Mesenchymal stem cell (in vitro differentiated cells and primary cell): ENCODE data around the gene NFATC2.

ENCODE experiments used
- DNase-seq: peaks from one replicate; pipeline ENCODE4 v3.0.0-alpha.2; 2013
- H2AFZ ChIP-seq: one replicate; pipeline ENCODE4 v1.6.1; 2013; ENCODE audit warnings: low read depth, mild to moderate bottlenecking, control low read depth, inconsistent platforms, low read length, moderate library complexity
- H2AK5ac ChIP-seq: 2 replicates; pipeline ENCODE4 v1.6.1; 2013; ENCODE audit warnings: low read length, moderate library complexity, mild to moderate bottlenecking, inconsistent platforms; ENCODE audit not compliant: severe bottlenecking
- H2BK120ac ChIP-seq: one replicate; pipeline ENCODE4 v1.6.1; 2013; ENCODE audit warnings: low read depth, mild to moderate bottlenecking, inconsistent platforms, low read length, moderate library complexity
- H2BK12ac ChIP-seq, 2 experiments: one replicate each; pipeline ENCODE4 v1.6.1; 2013; ENCODE audit warnings: inconsistent platforms in 2 of 2, low read length in 2 of 2, mild to moderate bottlenecking in 2 of 2, moderate library complexity in 2 of 2, control low read depth in 1 of 2
- H2BK15ac ChIP-seq: one replicate; pipeline ENCODE4 v1.6.1; 2013; ENCODE audit warnings: mild to moderate bottlenecking, low read depth, inconsistent platforms; ENCODE audit not compliant: poor library complexity, severe bottlenecking
- H2BK5ac ChIP-seq: 2 replicates; pipeline ENCODE4 v1.6.1; 2013; ENCODE audit warnings: low read depth, mild to moderate bottlenecking, low read length, control low read depth, inconsistent platforms; ENCODE audit not compliant: poor library complexity, severe bottlenecking
- H3K14ac ChIP-seq, 2 experiments: one replicate each; pipeline ENCODE4 v1.6.1; 2013; ENCODE audit warnings: inconsistent platforms in 2 of 2, low read length in 2 of 2, control low read depth in 1 of 2, mild to moderate bottlenecking in 1 of 2, moderate library complexity in 1 of 2
- H3K18ac ChIP-seq, 2 experiments: one replicate each; pipeline ENCODE4 v1.6.1; 2013; ENCODE audit warnings: inconsistent platforms in 2 of 2, low read length in 2 of 2, control low read depth in 1 of 2, low read depth in 1 of 2, mild to moderate bottlenecking in 1 of 2
- H3K23ac ChIP-seq, 2 experiments: one replicate each; pipeline ENCODE4 v1.6.1; 2013; ENCODE audit warnings: inconsistent platforms in 2 of 2, low read length in 2 of 2, mild to moderate bottlenecking in 2 of 2, moderate library complexity in 2 of 2, control low read depth in 1 of 2
- H3K27ac ChIP-seq: 2 replicates; pipeline ENCODE4 v1.5.1; 2013; ENCODE audit warnings: mild to moderate bottlenecking, moderate library complexity, low read length, control low read depth, inconsistent platforms; ENCODE audit not compliant: poor library complexity, severe bottlenecking
- H3K27me3 ChIP-seq, 2 experiments: 2 replicates each; pipeline versions ENCODE4 v1.6.1 to v1.7.0; 2013; ENCODE audit warnings: low read length in 2 of 2, mild to moderate bottlenecking in 2 of 2, moderate library complexity in 2 of 2, control low read depth in 1 of 2, inconsistent platforms in 1 of 2; ENCODE audit not compliant: control insufficient read depth in 1 of 2, insufficient read depth in 1 of 2
- H3K36me3 ChIP-seq, 2 experiments: 2 replicates each; pipeline versions ENCODE4 v1.6.1 to v1.7.0; 2013; ENCODE audit warnings: low read length in 2 of 2, control low read depth in 1 of 2, inconsistent platforms in 1 of 2, low read depth in 1 of 2, mild to moderate bottlenecking in 1 of 2; ENCODE audit not compliant: insufficient read depth in 2 of 2, control insufficient read depth in 1 of 2
- H3K4ac ChIP-seq, 2 experiments: one replicate each; pipeline ENCODE4 v1.6.1; 2013; ENCODE audit warnings: inconsistent platforms in 2 of 2, low read length in 2 of 2, mild to moderate bottlenecking in 2 of 2, moderate library complexity in 2 of 2, control low read depth in 1 of 2, low read depth in 1 of 2
- H3K4me1 ChIP-seq: 2 replicates; pipeline ENCODE4 v1.6.1; 2013; ENCODE audit warnings: low read depth, low read length, control low read depth; ENCODE audit not compliant: control insufficient read depth, insufficient read depth
- H3K4me2 ChIP-seq: 2 replicates; pipeline ENCODE4 v1.6.1; 2013; ENCODE audit warnings: low read length, mild to moderate bottlenecking, inconsistent platforms; ENCODE audit not compliant: poor library complexity, severe bottlenecking
- H3K4me3 ChIP-seq, 2 experiments: 2 replicates each; pipeline versions ENCODE4 v1.5.1 to v1.7.0; 2013; ENCODE audit warnings: low read length in 2 of 2, mild to moderate bottlenecking in 2 of 2, control low read depth in 1 of 2, low read depth in 1 of 2; ENCODE audit not compliant: insufficient read depth in 1 of 2
- H3K79me1 ChIP-seq: replicated peaks from 2 replicates; pipeline ENCODE4 v1.6.1; 2013; ENCODE audit warnings: mild to moderate bottlenecking, control low read depth, low read length, inconsistent platforms; ENCODE audit not compliant: poor library complexity, severe bottlenecking
- H3K9ac ChIP-seq: 2 replicates; pipeline ENCODE4 v1.7.0; 2013; ENCODE audit warnings: mild to moderate bottlenecking, low read length, moderate library complexity
- H3K9me3 ChIP-seq: 2 replicates; pipeline ENCODE4 v1.7.0; 2013; ENCODE audit warnings: mild to moderate bottlenecking, low read length; ENCODE audit not compliant: control insufficient read depth
- H4K8ac ChIP-seq: one replicate; pipeline ENCODE4 v1.6.1; 2013; ENCODE audit warnings: inconsistent platforms, mild to moderate bottlenecking, low read length, moderate library complexity
- H4K91ac ChIP-seq: one replicate; pipeline ENCODE4 v1.6.1; 2013; ENCODE audit warnings: mild to moderate bottlenecking, low read length, inconsistent platforms
- WGBS: methylation state at CpG from one replicate; pipeline ENCODE4 v1.1.7; 2013; ENCODE audit warnings: mixed read lengths; 5-methylcytosine and 5-hydroxymethylcytosine counted together
- small RNA-seq: library from polyadenylated mRNA; stranded (forward); fragments of <200 nt; extraction: miRNeasy Mini kit (QIAGEN cat#:217004); gene quantifications from one replicate; pipeline ENCODE3, GENCODE V24; 2013; ENCODE audit warnings: low read depth

The NFATC2 gene

DNA sequence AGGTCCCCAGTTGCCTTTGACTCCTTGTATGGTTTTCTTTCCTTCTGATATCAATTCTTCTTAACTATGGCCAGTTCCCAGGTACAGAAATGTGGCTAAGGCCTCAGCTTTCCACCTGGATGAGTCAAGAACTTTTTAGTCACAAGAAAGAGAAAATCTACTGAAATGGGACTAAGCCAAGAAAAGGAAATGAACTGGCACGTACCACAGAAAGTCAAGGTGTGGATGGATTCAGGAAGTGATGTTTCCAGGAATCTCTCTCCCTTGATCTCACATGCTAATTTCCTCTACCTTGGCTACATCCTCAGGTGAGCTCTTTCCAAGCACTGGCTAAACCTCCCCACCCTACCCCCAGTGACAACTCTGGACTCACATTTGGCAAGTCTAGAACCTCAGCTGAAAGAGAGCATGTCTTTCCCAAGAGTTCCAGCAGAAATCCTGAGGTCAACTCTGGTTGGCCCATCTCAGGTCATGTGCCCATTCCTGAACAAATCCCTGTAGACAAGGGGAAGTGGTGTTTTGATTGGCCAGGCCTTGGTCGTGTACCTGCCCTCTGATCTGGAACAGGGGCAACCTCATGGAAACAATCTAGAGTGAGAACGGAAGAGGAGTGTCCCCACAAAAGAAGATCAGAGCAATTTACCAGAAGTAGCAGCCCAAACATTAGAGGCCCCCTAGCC lies 205.3 kb downstream of the NFATC2 start:
- Histone ChIP-seq H3K14ac (no peak overlapping the region), H3K4me2 (no peak overlapping the region), H3K79me1 (no peaks in the 10 kb centered on the region), H2BK120ac (peak overlapping the region; percentile 8), H2AK5ac (peak overlapping the region; percentile 4), H3K4me3 (no peak overlapping the region), H3K9ac (no peak overlapping the region), H3K18ac (no peak overlapping the region), H4K91ac (peak overlapping the region; percentile 16), H3K36me3 (no peaks in the 10 kb centered on the region), H2BK15ac (peak overlapping the region; percentile 46), H4K8ac (no peak overlapping the region), H2AFZ (no peak overlapping the region), H3K27ac (no peak overlapping the region), H3K23ac (peak overlapping the region in 1 of 2 experiments; percentile 6), H3K4ac (no peak overlapping the region), H3K9me3 (no peaks in the 10 kb centered on the region), H3K4me1 (peaks cover 8% of the 10 kb centered on the region), H2BK5ac (peak overlapping the region; percentile 11), H2BK12ac (peak overlapping the region; percentile 30 to 78), H3K27me3 (no peaks in the 10 kb centered on the region)
- DNase-seq, result no peak
- 98% methylated on average over 3 of the region's 3 CpGs for WGBS

Small RNA genes lying within 50 kb of the gene (small RNA-seq; reads per million reads assigned to genes)
- gene MIR3194, result 1.2 reads per million
